Stimulated activated naive CD8-positive, alpha-beta T cell treated with anti-CD3 and anti-CD28 coated beads, Interleukin-15, Interleukin-2, amounts not matched to agents 100 U/mL and 50 U/mL, for 24 hours (primary cell): ENCODE data around the gene MAN2A1.
"Not testable (repeated sequence)": the region's sequence is repeated elsewhere in the genome, so short reads cannot be mapped to it uniquely, and the experiment has no call there.

Experiments
- ATAC-seq: fragments of 150-1000 bp; cut with Tn5 transposase; one replicate; pipeline ENCODE4 v1.10.0; 2021
- DNase-seq: peaks from one replicate; pipeline ENCODE4 v3.0.0; 2021

MAN2A1 gene

GRCh38 chr5:109830955-109831502, 141.3 kb downstream of the MAN2A1 start:
- ATAC-seq (no peak), DNase-seq (no peak)

DNA sequence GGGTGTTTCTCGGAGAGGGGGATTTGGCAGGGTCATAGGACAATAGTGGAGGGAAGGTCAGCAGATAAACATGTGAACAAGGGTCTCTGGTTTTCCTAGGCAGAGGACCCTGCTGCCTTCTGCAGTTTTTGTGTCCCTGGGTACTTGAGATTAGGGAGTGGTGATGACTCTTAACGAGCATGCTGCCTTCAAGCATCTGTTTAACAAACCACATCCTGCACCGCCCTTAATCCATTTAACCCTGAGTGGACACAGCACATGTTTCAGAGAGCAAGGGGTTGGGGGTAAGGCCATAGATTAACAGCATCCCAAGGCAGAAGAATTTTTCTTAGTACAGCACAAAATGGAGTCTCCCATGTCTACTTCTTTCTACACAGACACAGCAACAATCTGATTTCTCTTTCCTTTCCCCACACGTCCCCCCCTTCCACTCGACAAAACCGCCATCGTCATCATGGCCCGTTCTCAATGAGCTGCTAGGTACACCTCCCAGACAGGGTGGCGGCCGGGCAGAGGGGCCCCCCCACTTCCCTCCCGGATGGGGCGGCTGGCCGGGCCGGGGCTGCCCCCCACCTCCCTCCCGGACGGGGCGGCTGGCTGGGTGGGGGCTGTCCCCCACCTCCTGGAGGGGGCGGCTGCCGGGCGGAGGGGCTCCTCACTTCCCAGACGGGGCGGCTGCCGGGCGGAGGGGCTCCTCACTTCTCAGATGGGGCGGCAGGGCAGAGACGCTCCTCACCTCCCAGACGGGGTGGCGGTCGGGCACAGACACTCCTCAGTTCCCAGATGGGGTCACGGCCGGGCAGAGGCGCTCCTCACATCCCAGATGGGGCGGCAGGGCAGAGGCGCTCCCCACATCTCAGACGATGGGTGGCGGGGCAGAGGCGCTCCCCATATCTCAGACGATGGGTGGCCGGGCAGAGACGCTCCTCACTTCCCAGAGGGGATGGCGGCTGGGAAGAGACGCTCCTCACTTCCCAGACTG, 142.8 kb downstream of the MAN2A1 start:
- DNase-seq, ATAC-seq: not testable (repeated sequence)

- DNase-seq (no peak), ATAC-seq (no peak)
Measured at GRCh38 chr5:109833946-109834345, 144.2 kb downstream of the MAN2A1 start.

DNA sequence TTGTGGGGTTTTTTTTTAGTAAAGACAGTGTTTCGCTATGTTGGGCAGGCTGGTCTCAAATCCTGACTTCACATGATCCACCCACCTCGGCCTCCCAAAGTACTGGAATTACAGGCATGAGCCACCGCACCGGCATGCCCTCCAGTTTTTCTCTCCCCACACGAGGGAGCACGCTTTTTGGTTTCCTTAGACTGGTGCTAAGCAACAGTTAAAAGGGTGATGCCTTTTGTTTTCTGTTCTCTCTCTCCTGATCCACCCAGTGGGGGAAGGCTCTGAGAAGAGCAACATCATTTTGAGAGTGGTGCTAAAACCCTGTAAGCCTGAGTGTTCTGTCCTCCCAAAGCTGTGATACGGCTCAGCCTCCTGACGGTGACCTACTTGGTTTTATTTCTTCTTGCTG, 146.6 kb downstream of the MAN2A1 start:
- ATAC-seq (no peak), DNase-seq (no peak)

DNA sequence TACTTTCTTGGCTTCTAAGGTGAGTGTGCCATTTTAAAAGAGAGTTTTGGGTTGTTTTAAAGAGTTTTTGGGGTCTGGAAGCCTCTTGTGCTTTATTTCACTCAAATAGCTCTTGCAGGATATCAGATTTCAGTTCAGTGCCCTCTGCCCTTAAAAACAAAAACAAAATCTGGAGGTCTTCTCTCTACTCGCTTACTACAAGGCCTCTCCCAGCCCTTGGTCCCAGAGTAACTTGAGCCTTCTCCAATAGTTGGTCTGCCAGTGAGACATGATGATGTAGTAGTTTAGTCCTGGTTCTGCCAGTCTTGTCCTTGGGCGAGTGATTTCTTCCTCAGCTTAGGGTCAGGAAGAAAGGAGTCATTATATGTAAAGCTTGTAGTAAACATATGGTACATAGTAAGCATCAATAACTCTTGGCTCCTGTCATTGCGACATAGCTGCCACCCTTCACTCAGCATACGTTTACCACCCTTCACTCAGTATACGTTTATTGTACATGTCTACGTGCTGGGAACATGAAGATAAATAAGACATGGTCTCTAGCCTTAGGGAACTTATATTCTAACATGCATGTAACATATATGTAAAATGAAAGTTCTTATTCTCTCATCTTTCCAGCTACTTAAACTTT, 147.6 kb downstream of the MAN2A1 start:
- DNase-seq (no peak), ATAC-seq (no peak)

GRCh38 chr5:109838157-109838556, 148.4 kb downstream of the MAN2A1 start:
- no peak for DNase-seq

DNA sequence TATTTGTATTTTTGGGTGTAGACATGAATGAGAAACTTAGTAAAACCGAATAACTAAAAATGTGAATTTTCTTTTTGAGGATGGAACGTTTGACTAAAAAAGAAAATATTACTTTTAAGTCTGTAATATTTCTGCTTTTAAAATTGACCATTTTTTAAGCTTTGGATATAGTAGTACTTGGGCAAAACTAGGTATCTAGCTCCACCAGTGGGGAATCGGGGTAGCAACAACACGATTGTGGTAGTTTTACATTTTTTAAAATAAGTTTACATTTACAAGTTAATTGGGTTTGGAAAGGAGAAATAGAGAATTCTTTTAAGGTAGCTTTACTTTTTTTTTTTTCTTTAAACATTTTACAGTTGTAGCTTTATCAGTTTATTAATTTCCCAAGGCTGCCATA, 154.4 kb downstream of the MAN2A1 start:
- no peak for ATAC-seq
- no peak for DNase-seq

More at GRCh38 chr5:109838157-109838556, 148.4 kb downstream of the MAN2A1 start:
- no peak for ATAC-seq

GRCh38 chr5:109844695-109845094, 155.0 kb downstream of the MAN2A1 start:
- no peak for ATAC-seq
- no peak for DNase-seq

DNA sequence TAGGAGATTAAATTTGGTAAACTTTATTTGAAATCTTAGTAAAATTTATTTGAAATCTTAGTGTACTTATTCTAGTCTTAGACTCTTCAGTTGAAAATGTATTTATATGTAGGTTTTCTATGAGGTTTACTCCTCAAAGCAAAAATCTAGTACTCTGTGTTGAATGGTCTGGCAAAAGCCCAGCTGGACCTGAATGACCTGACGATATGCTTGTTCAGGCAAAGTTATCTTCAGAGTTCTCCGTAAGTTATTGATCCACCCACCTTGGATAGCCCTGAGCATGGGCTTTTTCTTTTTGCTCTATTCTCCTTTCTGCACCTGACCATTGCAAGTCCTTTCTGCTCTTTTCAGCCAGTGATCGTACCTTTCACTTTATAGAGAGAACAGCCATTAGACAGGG, 158.4 kb downstream of the MAN2A1 start:
- no peak for DNase-seq
- ATAC-seq: no peak

- DNase-seq: no peak
- no peak for ATAC-seq
Measured at GRCh38 chr5:109849478-109850088, 159.9 kb downstream of the MAN2A1 start.

GRCh38 chr5:109852371-109853155, 162.8 kb downstream of the MAN2A1 start:
- ATAC-seq (peak; percentile 97), DNase-seq (no peak)

GRCh38 chr5:109853377-109853776, 163.7 kb downstream of the MAN2A1 start:
- DNase-seq: no peak
- ATAC-seq: no peak

DNA sequence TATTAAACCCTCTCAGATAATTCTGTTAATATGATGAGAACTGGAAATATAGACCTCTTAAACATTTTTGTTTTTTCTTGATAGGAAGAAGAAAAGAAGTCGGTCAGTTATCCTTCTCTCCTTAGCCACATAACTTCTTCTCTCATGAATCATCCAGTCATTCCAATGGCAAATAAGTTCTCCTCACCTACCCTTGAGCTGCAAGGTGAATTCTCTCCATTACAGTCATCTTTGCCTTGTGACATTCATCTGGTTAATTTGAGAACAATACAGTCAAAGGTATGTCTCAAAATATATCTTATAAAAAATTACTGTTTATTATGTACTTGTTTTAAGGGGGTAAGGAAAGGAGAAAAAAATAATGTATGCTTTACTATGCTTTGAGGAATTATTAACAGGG, 165.3 kb downstream of the MAN2A1 start:
- ATAC-seq (no peak), DNase-seq (no peak)

DNA sequence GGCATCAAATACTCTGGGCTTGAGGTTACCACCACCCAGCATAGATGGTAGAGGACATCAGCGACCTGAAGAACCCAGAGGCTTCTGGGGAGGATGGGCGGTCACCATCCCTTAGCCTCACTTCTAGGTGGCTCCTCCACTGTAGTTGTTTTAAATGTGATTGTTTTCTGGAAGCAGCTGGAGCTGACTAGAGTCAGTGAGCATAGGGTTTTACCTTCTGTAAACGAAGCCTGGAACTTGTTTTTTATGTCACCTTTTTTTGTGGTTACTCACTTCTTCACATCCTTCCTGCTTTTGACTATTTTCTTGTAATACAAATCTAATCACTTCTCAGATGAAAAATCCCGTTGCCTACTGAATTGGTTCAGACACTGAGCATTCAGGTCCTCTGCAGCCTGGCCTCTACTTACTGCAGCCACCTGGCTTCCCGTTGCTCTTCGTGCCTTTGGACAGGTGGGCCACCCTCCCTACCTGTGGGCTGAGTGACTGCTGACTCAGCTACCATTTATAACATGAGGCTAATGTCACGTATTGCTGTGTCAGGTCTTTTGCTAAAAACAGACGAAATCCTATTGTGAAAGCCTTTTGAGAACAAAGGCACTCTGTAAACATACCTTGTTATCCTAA, 167.8 kb downstream of the MAN2A1 start:
- DNase-seq (no peak), ATAC-seq (no peak)

GRCh38 chr5:109859537-109859936, 169.8 kb downstream of the MAN2A1 start:
- no peak for ATAC-seq
- no peak for DNase-seq

GRCh38 chr5:109862301-109862700, 172.6 kb downstream of the MAN2A1 start:
- DNase-seq (no peak), ATAC-seq (no peak)

- no peak for DNase-seq
- peak; percentile 77 for ATAC-seq
Measured at GRCh38 chr5:109863752-109864151, 174.0 kb downstream of the MAN2A1 start.

GRCh38 chr5:109865637-109866036, 175.9 kb downstream of the MAN2A1 start:
- ATAC-seq: peak; percentile 74
- DNase-seq: no peak

- DNase-seq (no peak), ATAC-seq (no peak)
Measured at GRCh38 chr5:109866051-109866450, 176.3 kb downstream of the MAN2A1 start.

- DNase-seq: no peak
Measured at GRCh38 chr5:109868737-109869136, 179.0 kb downstream of the MAN2A1 start.

DNA sequence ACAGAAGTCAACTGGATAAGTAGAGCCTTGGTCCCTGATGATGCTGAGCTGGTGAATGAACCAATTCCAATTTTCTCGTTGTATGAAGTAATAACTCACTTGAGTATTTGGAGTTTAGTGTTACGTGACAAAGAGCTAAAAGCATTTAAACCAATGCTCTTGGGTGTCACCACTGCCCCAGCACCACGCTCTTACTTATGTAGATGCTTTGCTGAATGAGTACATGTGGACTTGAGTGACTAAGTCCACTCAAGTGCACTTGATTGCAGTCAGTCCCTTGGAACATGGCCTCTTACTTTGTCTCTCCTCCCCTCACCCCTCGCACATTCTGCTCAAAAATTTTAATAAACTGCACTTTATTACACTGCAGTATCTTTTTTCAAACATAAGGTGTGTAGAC, 184.0 kb downstream of the MAN2A1 start:
- no peak for DNase-seq
- peak; percentile 33 for ATAC-seq

More at GRCh38 chr5:109868737-109869136, 179.0 kb downstream of the MAN2A1 start:
- ATAC-seq: peak; percentile 50
